ENCODE results near the gene FOXP2.
"Not testable (repeated sequence)": the region's sequence is repeated elsewhere in the genome, so short reads cannot be mapped to it uniquely, and the experiment has no call there.

The FOXP2 gene

DNA sequence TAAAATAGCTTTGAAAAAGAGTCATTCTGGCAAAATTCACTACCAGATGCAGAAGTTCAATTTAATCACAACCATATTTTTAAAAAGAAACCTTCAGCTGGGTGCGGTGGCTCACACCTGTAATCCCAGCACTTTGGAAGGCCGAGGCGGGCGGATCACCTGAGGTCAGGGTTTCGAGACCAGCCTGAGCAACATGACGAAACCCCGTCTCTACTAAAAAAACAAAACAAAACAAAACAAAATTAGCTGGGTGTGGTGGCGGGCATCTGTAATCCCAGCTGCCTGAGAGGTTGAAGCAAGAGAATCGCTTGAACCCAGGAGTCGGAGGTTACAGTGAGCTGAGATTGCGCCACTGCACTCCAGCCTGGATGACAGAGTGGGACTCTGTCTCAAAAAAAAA lies 194.2 kb downstream of the FOXP2 start:
- H3K4me1 Mint-ChIP-seq (ENCODE audit: low read depth in 2 of 2); H3K27me3 Mint-ChIP-seq; DNase-seq; H3K9me3 Mint-ChIP-seq; ATAC-seq (replicated peaks); H3K4me3 Mint-ChIP-seq; H3K27ac Mint-ChIP-seq; H3K36me3 Mint-ChIP-seq (ENCODE audit: insufficient read depth): not testable (repeated sequence)

DNA sequence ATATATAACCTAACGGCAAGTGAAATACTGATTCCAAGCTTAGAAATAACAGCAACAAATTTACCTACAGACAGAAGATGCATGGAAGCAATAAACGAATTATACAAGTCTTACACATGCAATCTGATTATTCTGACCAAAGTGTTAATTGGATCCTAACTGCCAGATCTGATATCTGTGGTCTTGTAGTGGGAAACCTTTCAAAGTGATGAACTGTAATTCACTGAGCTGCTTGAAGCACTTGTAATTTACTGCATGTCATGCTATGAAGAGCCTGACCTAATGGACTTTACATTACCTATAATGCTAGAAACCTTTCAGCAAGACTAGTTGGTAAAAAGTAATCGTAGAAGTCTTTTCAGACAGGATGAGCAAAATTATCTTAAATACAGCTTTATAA lies 205.6 kb downstream of the FOXP2 start:
- ATAC-seq (replicated peaks) (no peak), DNase-seq (no peak)
- no peaks in the 10 kb centered on the region for H3K4me1 Mint-ChIP-seq (ENCODE audit: low read depth in 2 of 2)
- H3K4me3 Mint-ChIP-seq = no peak overlapping the region
- H3K27ac Mint-ChIP-seq = no peak overlapping the region
- H3K27me3 Mint-ChIP-seq = no peaks in the 10 kb centered on the region
- no peaks in the 10 kb centered on the region for H3K36me3 Mint-ChIP-seq (ENCODE audit: insufficient read depth)
- peaks cover 0 to 2% of the 10 kb centered on the region in 2 donors for H3K9me3 Mint-ChIP-seq

DNA sequence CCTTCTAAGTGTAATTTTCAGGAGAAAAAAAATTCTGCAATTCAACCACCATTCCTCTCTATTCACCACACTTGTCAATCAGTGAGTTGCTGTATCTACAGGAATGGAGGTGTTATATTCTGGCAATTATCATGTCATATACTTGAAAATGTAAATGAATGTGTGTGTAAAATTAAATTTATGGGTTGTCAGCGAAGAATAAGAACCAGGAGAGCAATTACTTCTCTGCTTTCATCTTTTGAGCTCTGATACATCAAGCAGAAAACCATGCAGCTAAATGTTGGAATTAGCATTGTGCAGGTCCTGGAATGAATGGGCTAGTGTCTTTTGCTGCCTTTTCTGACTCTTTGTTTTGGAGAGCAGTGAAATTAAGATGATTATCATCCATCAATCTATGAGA lies 207.6 kb downstream of the FOXP2 start:
- Mint-ChIP-seq H3K27me3 (no peaks in the 10 kb centered on the region), H3K4me1 (ENCODE audit: low read depth in 2 of 2) (no peaks in the 10 kb centered on the region), H3K36me3 (ENCODE audit: insufficient read depth) (no peaks in the 10 kb centered on the region), H3K9me3 (peaks cover 0 to 2% of the 10 kb centered on the region in 2 donors), H3K4me3 (no peak overlapping the region), H3K27ac (no peak overlapping the region)
- ATAC-seq (replicated peaks) = no peak
- no peak for DNase-seq

DNA sequence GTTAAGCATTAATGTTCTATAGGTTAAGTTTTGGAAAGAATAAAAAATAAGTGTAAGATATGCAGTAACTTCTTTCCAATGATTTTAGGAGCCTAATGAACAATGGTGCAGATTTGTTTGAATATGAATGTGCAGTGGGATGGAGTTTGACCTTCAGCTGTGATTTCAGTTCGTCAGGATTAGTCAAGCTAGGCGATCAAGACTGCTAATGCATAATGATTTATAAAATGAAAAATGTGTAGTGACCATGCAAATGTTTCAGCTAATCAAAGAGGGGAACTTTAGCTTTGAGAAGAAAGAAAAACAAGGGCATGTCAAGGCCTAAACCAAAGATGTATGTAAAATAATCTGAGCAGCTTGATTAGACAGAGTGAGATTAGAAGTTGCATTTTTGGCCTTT lies 208.5 kb downstream of the FOXP2 start:
- Mint-ChIP-seq H3K9me3 (no peaks in the 10 kb centered on the region), H3K4me3 (no peak overlapping the region), H3K27ac (no peak overlapping the region), H3K27me3 (no peaks in the 10 kb centered on the region), H3K36me3 (ENCODE audit: insufficient read depth) (no peaks in the 10 kb centered on the region), H3K4me1 (ENCODE audit: low read depth in 2 of 2) (no peaks in the 10 kb centered on the region)
- DNase-seq = no peak
- no peak for ATAC-seq (replicated peaks)

DNA sequence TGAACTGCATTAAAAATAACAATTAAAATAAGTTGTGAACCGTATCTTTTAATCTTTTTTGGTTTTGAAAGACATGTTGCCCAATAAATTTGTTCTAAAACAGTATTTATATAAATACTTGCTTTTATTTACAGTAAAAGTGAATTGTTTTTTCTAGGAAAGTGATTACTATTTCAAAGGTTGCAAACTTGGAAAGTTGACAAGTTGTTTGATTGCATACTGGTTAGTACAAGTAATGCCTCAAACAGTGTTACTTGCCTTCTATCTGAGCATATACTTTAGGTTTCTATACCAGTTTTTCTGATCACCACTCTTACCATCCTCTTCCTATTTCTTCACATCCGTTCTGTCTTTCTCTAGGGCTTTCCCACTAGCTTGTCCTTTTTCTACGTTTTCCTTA lies 212.6 kb downstream of the FOXP2 start:
- H3K36me3 Mint-ChIP-seq (ENCODE audit: insufficient read depth) = no peaks in the 10 kb centered on the region
- H3K4me1 Mint-ChIP-seq (ENCODE audit: low read depth in 2 of 2) = no peaks in the 10 kb centered on the region
- DNase-seq (no peak), ATAC-seq (replicated peaks) (no peak)
- no peak overlapping the region for H3K4me3 Mint-ChIP-seq
- no peak overlapping the region for H3K27ac Mint-ChIP-seq
- no peaks in the 10 kb centered on the region for H3K27me3 Mint-ChIP-seq
- H3K9me3 Mint-ChIP-seq = no peaks in the 10 kb centered on the region

DNA sequence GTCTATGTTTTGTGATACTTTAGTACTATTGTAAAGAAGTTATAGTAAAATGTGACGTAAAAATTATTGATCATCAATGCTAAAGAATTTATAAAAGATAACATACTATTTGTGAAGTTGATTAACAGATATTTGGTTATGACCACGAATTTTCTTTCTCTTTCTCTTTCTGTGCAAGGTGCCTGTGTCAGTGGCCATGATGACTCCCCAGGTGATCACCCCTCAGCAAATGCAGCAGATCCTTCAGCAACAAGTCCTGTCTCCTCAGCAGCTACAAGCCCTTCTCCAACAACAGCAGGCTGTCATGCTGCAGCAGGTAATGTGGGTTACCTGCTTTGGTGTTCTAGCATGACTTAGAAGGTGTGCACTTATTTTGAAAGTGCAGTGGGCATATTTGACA lies 213.7 kb downstream of the FOXP2 start:
- H3K4me1 Mint-ChIP-seq (ENCODE audit: low read depth in 2 of 2) = no peaks in the 10 kb centered on the region
- no peak overlapping the region for H3K4me3 Mint-ChIP-seq
- H3K9me3 Mint-ChIP-seq = no peaks in the 10 kb centered on the region
- no peaks in the 10 kb centered on the region for H3K27me3 Mint-ChIP-seq
- DNase-seq (no peak), ATAC-seq (replicated peaks) (no peak)
- no peak overlapping the region for H3K27ac Mint-ChIP-seq
- no peaks in the 10 kb centered on the region for H3K36me3 Mint-ChIP-seq (ENCODE audit: insufficient read depth)

DNA sequence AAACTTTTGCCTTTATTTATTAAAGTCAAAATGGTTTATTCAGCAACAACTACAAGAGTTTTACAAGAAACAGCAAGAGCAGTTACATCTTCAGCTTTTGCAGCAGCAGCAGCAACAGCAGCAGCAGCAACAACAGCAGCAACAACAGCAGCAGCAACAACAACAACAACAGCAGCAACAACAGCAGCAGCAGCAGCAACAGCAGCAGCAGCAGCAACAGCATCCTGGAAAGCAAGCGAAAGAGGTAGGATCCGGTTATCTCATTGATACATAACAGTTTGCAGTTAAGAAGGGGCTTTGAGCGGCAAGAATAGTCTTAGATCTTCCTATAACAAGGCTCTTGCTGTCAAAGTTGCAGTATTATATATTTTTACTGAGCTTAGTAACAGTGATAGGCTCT lies 215.1 kb downstream of the FOXP2 start:
- Mint-ChIP-seq H3K27ac (no peak overlapping the region), H3K4me3 (no peak overlapping the region)

DNA sequence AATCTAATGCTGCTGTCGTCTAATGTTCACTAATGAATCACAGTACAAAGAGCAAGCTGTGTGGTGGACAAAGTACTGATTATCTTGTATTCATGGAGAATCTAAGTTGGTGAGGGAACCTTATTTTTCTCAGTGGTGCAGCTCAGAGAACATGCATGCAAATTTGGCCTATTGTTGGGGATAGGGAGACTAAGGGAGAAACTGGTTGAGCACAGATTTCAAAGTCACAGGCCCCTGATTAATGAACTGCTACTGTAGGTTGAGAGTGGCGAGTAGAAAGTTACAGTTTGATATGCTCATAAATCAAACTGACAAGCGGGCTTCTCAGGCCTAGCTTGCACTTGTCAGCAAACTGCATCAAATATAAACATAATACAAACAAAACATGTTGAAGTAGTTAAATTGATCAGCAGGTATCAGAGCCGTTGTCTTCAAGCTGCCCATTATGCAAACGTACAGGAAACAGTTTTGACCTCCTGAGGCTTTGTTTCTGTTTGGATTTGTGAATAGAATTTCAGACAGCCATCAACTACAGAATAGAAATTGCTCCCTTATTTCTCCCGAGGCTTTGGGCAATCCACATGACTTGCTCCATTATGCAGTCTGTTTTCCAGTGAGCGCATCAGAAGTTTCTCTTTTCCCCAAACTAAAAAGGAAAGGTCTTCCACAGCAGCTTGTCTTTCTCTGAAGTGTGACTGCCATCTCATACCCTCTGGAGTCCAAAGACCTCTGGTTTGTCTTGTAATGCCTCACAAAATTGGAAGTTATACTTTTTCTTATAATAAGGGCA lies 215.8 kb downstream of the FOXP2 start:
- DNase-seq (no peak), ATAC-seq (replicated peaks) (no peak)
- no peaks in the 10 kb centered on the region for H3K27me3 Mint-ChIP-seq
- no peaks in the 10 kb centered on the region for H3K4me1 Mint-ChIP-seq (ENCODE audit: low read depth in 2 of 2)
- H3K9me3 Mint-ChIP-seq = no peaks in the 10 kb centered on the region
- no peak overlapping the region for H3K27ac Mint-ChIP-seq
- H3K4me3 Mint-ChIP-seq = no peak overlapping the region
- H3K36me3 Mint-ChIP-seq (ENCODE audit: insufficient read depth) = no peaks in the 10 kb centered on the region

More for the DNA sequence above, 215.1 kb downstream of the FOXP2 start:
- Mint-ChIP-seq H3K4me1 (ENCODE audit: low read depth in 2 of 2) (no peaks in the 10 kb centered on the region), H3K9me3 (no peaks in the 10 kb centered on the region), H3K36me3 (ENCODE audit: insufficient read depth) (no peaks in the 10 kb centered on the region), H3K27me3 (no peaks in the 10 kb centered on the region)
- no peak for DNase-seq
- no peak for ATAC-seq (replicated peaks)

DNA sequence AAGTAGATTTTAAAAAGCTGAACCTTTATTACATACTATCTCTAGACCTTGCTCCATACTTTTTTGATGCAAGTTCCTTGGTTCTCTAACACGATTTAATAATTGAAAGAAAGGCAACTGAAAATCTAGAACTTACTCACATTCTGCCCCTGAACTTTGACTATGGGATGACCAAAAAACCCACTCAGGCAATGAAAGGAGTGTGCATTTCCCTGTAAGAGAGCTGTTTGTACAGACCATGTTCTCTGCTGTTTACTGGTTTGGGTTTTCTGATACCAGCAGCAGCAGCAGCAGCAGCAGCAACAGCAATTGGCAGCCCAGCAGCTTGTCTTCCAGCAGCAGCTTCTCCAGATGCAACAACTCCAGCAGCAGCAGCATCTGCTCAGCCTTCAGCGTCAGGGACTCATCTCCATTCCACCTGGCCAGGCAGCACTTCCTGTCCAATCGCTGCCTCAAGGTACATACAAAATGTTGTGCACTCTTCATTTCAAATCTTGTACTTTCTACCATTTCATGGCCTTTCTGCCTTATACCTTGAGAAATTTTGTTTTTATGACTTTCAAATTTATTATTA lies 216.7 kb downstream of the FOXP2 start:
- DNase-seq (no peak), ATAC-seq (replicated peaks) (no peak)
- no peaks in the 10 kb centered on the region for H3K4me1 Mint-ChIP-seq (ENCODE audit: low read depth in 2 of 2)

DNA sequence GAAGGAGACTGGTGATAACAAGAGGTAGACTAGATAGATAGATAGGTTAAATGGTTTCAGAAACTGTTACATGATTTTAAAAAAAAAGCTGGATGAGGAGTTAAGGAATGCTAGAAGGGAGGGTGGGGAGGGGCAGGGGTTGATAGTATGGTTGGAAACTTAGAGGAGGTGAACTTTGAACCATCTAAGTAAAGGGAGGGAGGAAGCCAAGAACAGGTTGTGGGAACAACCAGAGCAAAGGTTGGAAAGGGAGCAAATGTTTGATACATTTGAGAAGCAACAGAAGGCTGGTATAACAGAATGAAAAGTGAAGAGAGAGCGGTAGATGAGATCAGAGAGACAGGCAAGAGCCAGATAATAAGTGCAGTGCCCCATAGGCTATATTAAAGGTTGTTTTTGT lies 224.8 kb downstream of the FOXP2 start:
- ATAC-seq (replicated peaks) (no peak), DNase-seq (no peak)
- Mint-ChIP-seq H3K27ac (no peak overlapping the region), H3K4me1 (ENCODE audit: low read depth in 2 of 2) (no peaks in the 10 kb centered on the region), H3K27me3 (peaks cover 0 to 4% of the 10 kb centered on the region in 2 donors), H3K4me3 (no peak overlapping the region), H3K36me3 (ENCODE audit: insufficient read depth) (no peaks in the 10 kb centered on the region), H3K9me3 (no peaks in the 10 kb centered on the region)

More for the DNA sequence above, 216.7 kb downstream of the FOXP2 start:
- no peak overlapping the region for H3K27ac Mint-ChIP-seq
- H3K36me3 Mint-ChIP-seq (ENCODE audit: insufficient read depth) = no peaks in the 10 kb centered on the region
- no peak overlapping the region for H3K4me3 Mint-ChIP-seq
- no peaks in the 10 kb centered on the region for H3K9me3 Mint-ChIP-seq
- H3K27me3 Mint-ChIP-seq = no peaks in the 10 kb centered on the region

DNA sequence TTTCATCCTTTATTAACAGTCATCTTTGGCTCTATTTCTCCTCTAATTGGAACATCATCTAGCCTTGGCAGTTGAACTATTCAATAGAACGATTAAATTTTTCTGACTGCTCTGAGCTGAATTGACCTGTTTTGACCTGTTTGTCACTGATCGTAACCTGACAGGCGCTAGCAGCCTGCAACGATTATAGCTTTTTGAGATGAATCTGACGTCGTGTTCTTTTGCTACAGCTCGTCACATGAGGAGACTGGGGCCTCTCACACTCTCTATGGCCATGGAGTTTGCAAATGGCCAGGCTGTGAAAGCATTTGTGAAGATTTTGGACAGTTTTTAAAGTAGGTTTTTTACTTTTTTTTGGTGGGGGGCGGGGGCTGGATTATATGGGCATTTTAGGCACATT lies 229.8 kb downstream of the FOXP2 start:
- Mint-ChIP-seq H3K9me3 (no peaks in the 10 kb centered on the region), H3K27ac (no peak overlapping the region), H3K27me3 (peaks cover 0 to 8% of the 10 kb centered on the region in 2 donors), H3K4me3 (no peak overlapping the region), H3K36me3 (ENCODE audit: insufficient read depth) (no peaks in the 10 kb centered on the region), H3K4me1 (ENCODE audit: low read depth in 2 of 2) (no peaks in the 10 kb centered on the region)
- no peak for ATAC-seq (replicated peaks)
- no peak for DNase-seq

DNA sequence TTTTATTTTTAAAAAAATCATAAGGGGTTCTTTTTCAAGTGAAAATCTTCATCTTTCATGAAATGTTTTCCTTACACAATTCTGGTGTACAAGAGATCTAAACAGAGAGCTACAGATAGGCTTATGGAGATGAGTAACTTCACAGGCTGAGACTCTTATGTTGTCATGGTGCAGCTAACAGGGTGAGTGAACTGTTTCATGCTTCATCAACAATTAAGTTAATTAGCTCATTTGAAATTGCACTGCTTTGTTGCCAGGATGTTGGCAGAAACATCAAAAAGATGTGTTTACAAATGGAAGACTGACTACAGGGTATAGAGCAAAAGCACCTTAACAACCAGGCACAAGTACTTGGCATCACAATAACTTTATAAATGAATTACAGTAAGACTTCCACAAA lies 230.8 kb downstream of the FOXP2 start:
- H3K9me3 Mint-ChIP-seq = no peaks in the 10 kb centered on the region
- ATAC-seq (replicated peaks) (no peak), DNase-seq (no peak)
- no peak overlapping the region for H3K4me3 Mint-ChIP-seq
- peaks cover 0 to 8% of the 10 kb centered on the region in 2 donors for H3K27me3 Mint-ChIP-seq
- H3K4me1 Mint-ChIP-seq (ENCODE audit: low read depth in 2 of 2) = no peaks in the 10 kb centered on the region
- H3K27ac Mint-ChIP-seq = no peak overlapping the region
- no peaks in the 10 kb centered on the region for H3K36me3 Mint-ChIP-seq (ENCODE audit: insufficient read depth)

DNA sequence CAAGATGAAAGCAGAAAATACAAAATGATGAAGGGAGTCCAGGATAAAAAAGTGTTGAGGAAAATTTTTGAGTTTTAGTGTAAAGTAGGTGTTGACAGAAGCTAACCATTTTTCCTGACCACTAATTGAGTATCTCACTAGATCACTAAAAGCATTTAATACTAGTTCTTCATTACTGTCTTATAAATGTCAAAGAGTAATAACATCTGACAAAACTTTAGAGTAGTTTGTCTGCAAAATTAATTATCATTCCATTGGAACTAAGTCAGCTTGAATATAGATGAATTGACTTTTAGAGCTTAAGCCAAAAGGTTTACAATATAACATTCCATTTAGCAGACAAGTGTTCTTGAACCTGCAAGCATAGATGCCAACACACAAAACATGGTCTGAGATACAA lies 232.9 kb downstream of the FOXP2 start:
- Mint-ChIP-seq H3K4me3 (no peak overlapping the region), H3K9me3 (no peaks in the 10 kb centered on the region), H3K27me3 (peaks cover 0 to 8% of the 10 kb centered on the region in 2 donors), H3K36me3 (ENCODE audit: insufficient read depth) (no peaks in the 10 kb centered on the region), H3K27ac (no peak overlapping the region), H3K4me1 (ENCODE audit: low read depth in 2 of 2) (no peaks in the 10 kb centered on the region)
- no peak for DNase-seq
- ATAC-seq (replicated peaks) = no peak

DNA sequence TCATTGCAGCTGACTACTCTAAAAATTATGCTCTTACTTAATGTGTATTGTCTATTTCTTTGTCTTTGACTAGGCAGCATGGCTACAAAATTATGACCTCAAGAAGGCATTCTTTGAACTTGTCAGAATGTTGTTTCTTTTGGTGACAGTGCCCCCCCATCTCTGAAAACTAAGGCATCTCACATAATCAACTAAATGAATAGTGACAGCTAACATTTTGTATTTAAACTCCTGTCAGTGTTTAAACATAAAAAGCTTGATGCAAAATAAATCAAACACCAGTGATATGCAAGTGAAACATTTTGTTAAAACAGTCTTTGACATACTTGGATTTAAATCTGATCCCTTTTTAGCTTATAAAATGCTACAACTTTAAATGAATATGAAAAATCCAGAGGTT lies 233.5 kb downstream of the FOXP2 start:
- H3K36me3 Mint-ChIP-seq (ENCODE audit: insufficient read depth) = no peaks in the 10 kb centered on the region
- H3K27ac Mint-ChIP-seq = no peak overlapping the region
- H3K9me3 Mint-ChIP-seq = no peaks in the 10 kb centered on the region
- DNase-seq (no peak), ATAC-seq (replicated peaks) (no peak)
- no peak overlapping the region for H3K4me3 Mint-ChIP-seq
- H3K27me3 Mint-ChIP-seq = peaks cover 0 to 8% of the 10 kb centered on the region in 2 donors
- no peaks in the 10 kb centered on the region for H3K4me1 Mint-ChIP-seq (ENCODE audit: low read depth in 2 of 2)

All from effector memory CD8-positive, alpha-beta T cell (primary cell).